Sigmoid colon (tissue), 3 donors: ENCODE results near the gene HSH2D.

Experiments
- CTCF ChIP-seq, 4 experiments: fragments of 450-650 bp in 3 of 4; fragments of 200-600 bp in 1 of 4; IDR thresholded peaks; one replicate each; pipeline ENCODE4 v1.5.1; 2016 to 2019; ENCODE audit warnings: antibody characterized with exemption in 4 of 4, mild to moderate bottlenecking in 3 of 4, moderate library complexity in 2 of 4
- POLR2A ChIP-seq, 2 donors: fragments of 450-650 bp; IDR thresholded peaks; one replicate each; pipeline ENCODE4 v1.6.1; 2016; ENCODE audit warnings: antibody characterized with exemption in 2 of 2, mild to moderate bottlenecking in 2 of 2, moderate library complexity in 2 of 2

GRCh38 chr19:16111160-16111908 lies 32.2 kb upstream of the HSH2D start, which contains the start of gene RAB8A:
- TF ChIP-seq CTCF (IDR thresholded peaks at IDR 0.05) (peak; percentile 89 to 98 (median 96)), POLR2A (IDR thresholded peaks at IDR 0.05) (no peak)
